Skeletal muscle tissue (tissue), 4 donors: ENCODE measurements around the gene MYOG. TPM values are rescaled to one million over a fixed set of nuclear protein-coding genes. Genes with fewer than 3 reads are reported as not detected.

ENCODE experiments used
- H3K27ac ChIP-seq: one replicate; pipeline ENCODE4 v1.7.0; 2013; ENCODE audit warnings: mild to moderate bottlenecking, low read depth, low read length, inconsistent platforms
- H3K27me3 ChIP-seq, 3 donors: one replicate each; pipeline ENCODE4 v1.7.0; 2013; ENCODE audit warnings: low read length in 3 of 3; ENCODE audit not compliant: control insufficient read depth in 3 of 3, insufficient read depth in 3 of 3
- H3K36me3 ChIP-seq, 3 donors: one replicate each; pipeline ENCODE4 v1.7.0; 2013; ENCODE audit warnings: low read length in 3 of 3; ENCODE audit not compliant: control insufficient read depth in 3 of 3, insufficient read depth in 3 of 3
- H3K4me1 ChIP-seq, 3 donors: one replicate each; pipeline ENCODE4 v1.7.0; 2013; ENCODE audit warnings: low read length in 3 of 3, mild to moderate bottlenecking in 3 of 3; ENCODE audit not compliant: control insufficient read depth in 3 of 3, insufficient read depth in 3 of 3
- H3K4me3 ChIP-seq, 3 donors: one replicate each; pipeline ENCODE4 v1.7.0; 2013; ENCODE audit warnings: low read length in 3 of 3
- H3K9ac ChIP-seq, 3 donors: one replicate each; pipeline ENCODE4 v1.7.0; 2013; ENCODE audit warnings: low read length in 3 of 3, mild to moderate bottlenecking in 3 of 3, moderate library complexity in 2 of 3, low read depth in 1 of 3
- H3K9me3 ChIP-seq, 3 donors: one replicate each; pipeline ENCODE4 v1.7.0; 2013; ENCODE audit warnings: low read length in 3 of 3; ENCODE audit not compliant: control insufficient read depth in 3 of 3
- total RNA-seq: library from RNA; depleted of rRNA; stranded (reverse); fragments of >200 nt; gene quantifications from one replicate; pipeline ENCODE4 v1.2.3, GENCODE V29; 2014
- donor health status: Osteomylitis.

Gene MYOG
- total RNA-seq, 1 donor from 2014 or later: 247 TPM

DNA sequence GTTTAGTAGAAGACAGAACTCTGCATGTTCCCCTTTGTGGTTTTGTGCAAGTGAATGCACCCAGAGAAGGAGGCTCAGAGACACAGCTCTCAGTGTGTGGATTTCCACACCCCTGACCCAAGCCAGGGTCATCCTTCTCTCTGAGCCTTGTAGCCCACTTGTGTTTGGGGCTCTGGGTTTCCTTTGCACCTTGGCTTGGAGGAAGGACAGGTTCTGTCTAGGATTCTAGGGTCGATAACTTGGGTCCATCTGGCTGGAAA lies 27.2 kb downstream of the MYOG start:
- Histone ChIP-seq H3K9me3 (no peaks in the 10 kb centered on the region), H3K36me3 (peaks cover 15 to 55% (median 21%) of the 10 kb centered on the region in 3 donors)

DNA sequence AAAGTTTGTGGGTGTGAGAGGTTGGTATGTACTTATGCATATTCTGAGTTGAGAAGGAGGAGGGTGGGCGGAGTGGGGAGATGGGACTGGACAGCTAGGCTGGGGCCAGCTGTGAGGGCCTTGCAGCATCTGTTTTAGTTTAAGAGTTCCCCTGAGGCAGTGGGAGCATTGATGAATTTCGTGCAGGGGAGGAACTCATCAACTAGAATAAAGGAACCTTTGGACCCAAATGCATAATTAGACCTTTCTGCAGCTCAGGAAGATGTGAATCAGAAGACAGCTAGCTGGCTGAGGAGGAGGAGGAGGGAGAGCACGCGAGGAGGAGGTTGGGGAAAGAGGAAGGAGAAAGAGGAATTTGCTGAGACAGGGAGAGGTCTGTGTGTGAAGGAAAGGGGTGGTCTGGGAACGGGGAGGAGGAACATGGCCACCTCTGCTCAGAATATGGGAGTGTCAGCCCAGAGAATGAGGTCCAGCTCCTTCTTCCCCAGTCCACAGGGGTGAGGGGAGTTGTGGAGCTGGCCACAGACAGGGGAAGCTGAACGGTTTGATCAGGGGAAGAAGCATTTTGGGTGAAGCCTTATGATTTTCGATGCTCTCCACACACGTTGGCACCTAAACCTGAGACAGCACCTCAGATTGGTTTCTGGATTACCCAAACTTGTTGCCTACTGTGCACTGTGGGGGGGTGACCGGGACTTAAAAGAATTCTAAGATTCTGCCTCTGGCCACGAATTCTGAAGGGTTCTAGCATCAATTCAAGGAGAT lies 27.7 kb downstream of the MYOG start:
- Histone ChIP-seq H3K36me3 (peaks cover 15 to 56% (median 21%) of the 10 kb centered on the region in 3 donors), H3K27me3 (no peaks in the 10 kb centered on the region), H3K4me1 (peaks cover 0 to 9% (median 0%) of the 10 kb centered on the region in 3 donors), H3K4me3 (no peak overlapping the region), H3K9ac (no peak overlapping the region), H3K9me3 (no peaks in the 10 kb centered on the region), H3K27ac (no peak overlapping the region)

More for the DNA sequence above, 27.2 kb downstream of the MYOG start:
- H3K4me3 ChIP-seq: no peak overlapping the region
- no peak overlapping the region for H3K9ac ChIP-seq
- H3K27me3 ChIP-seq: no peaks in the 10 kb centered on the region
- no peak overlapping the region for H3K27ac ChIP-seq
- peaks cover 0 to 9% (median 0%) of the 10 kb centered on the region in 3 donors for H3K4me1 ChIP-seq

DNA sequence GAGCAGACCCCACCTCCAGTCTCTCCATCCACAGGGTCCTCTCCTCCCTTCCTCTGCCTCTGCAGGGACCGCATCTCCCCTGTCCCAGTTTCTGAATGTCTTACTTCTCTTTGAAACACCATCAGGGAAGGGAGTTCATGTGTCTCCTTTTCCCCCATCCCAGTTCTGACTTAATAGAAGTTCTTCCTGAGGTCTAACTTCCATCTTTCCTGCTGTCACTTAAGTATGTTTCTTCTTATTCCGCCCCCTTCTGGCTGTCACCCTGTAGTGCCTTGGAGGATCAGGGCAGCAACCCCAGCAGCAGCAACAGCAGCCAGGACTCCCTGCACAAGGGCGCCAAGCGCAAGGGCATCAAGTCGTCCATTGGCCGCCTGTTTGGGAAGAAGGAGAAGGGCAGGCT lies 29.3 kb downstream of the MYOG start:
- Histone ChIP-seq H3K4me3 (no peak overlapping the region), H3K27ac (no peak overlapping the region), H3K4me1 (peaks cover 6 to 18% (median 8%) of the 10 kb centered on the region in 3 donors), H3K27me3 (no peaks in the 10 kb centered on the region), H3K36me3 (peaks cover 15 to 51% (median 21%) of the 10 kb centered on the region in 3 donors), H3K9ac (no peak overlapping the region), H3K9me3 (no peaks in the 10 kb centered on the region)

DNA sequence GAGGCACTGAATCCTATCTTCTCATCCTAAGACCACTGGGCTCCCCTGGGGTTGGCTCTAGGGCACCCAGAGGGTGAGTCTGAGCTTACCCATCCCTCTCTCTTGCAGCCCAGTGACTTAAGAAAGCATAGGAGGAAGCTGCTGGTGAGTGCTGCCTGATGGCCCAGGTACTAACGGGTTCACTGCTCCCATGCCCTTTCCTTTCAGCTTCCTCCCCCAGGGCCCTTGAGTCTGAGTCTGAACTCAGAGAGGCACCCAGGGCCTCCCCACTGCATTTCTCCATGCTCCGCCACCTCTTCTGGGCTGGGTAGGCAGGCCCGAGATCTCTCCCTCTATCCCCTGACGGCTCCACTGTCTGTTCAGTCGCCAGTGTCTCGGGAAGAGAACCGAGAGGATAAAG lies 29.8 kb downstream of the MYOG start:
- peaks cover 12 to 49% (median 21%) of the 10 kb centered on the region in 3 donors for H3K36me3 ChIP-seq
- no peaks in the 10 kb centered on the region for H3K9me3 ChIP-seq

DNA sequence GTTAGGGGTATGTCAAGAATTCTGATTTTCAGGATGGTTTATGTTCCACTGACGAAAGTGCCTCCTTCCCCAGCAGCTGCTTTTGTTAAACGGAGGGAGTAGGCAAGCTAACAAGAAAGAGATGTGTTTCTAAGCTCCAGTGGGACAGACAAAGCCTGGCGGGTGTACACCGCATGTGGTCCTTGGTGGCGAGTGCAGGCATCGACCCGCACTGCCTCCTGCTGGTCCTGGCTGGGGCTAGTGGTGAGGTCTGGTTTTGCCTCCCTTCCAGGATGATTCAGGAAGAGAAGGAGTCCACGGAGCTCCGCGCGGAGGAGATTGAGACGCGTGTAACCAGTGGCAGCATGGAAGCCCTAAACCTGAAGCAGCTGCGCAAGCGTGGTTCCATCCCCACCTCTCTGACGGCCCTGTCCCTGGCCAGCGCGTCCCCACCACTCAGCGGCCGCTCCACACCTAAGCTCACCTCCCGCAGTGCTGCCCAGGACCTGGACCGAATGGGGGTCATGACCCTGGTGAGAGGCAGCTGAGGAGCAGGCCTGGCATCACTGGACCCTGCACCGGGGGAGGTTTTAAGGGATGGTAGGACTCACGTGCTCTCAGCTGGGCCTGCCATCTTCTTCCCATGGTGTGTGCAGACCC lies 30.5 kb downstream of the MYOG start:
- H3K27me3 ChIP-seq: no peaks in the 10 kb centered on the region
- no peaks in the 10 kb centered on the region for H3K9me3 ChIP-seq
- no peak overlapping the region for H3K4me3 ChIP-seq
- peaks cover 8 to 25% (median 11%) of the 10 kb centered on the region in 3 donors for H3K4me1 ChIP-seq
- H3K27ac ChIP-seq: no peak overlapping the region
- H3K9ac ChIP-seq: no peak overlapping the region
- peaks cover 9 to 45% (median 20%) of the 10 kb centered on the region in 3 donors for H3K36me3 ChIP-seq

More for the DNA sequence above, 29.8 kb downstream of the MYOG start:
- Histone ChIP-seq H3K27me3 (no peaks in the 10 kb centered on the region), H3K27ac (no peak overlapping the region), H3K4me3 (no peak overlapping the region), H3K4me1 (peaks cover 8 to 23% (median 11%) of the 10 kb centered on the region in 3 donors), H3K9ac (no peak overlapping the region)

DNA sequence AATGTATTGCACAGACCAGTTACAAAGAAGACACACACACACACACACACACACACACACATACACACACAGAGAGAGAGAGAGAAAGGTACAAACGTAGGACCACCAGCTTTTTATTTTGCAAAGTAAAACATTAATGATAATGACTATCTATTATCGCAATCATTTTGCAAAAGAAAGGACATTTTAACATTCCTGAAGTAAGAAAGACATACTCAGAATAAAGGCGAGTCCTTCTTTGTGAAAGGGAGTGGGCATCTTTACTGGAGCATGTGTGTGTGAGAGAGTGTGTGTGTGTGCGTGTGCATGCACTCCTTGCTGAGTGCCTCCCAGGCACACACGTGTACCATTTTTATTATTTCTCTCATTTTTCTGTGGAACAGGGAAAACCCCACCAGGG lies 31.2 kb downstream of the MYOG start:
- Histone ChIP-seq H3K36me3 (peaks cover 9 to 43% (median 18%) of the 10 kb centered on the region in 3 donors), H3K4me3 (no peak overlapping the region), H3K9me3 (no peaks in the 10 kb centered on the region), H3K27ac (no peak overlapping the region), H3K27me3 (no peaks in the 10 kb centered on the region), H3K4me1 (peaks cover 8 to 25% (median 11%) of the 10 kb centered on the region in 3 donors), H3K9ac (no peak overlapping the region)

DNA sequence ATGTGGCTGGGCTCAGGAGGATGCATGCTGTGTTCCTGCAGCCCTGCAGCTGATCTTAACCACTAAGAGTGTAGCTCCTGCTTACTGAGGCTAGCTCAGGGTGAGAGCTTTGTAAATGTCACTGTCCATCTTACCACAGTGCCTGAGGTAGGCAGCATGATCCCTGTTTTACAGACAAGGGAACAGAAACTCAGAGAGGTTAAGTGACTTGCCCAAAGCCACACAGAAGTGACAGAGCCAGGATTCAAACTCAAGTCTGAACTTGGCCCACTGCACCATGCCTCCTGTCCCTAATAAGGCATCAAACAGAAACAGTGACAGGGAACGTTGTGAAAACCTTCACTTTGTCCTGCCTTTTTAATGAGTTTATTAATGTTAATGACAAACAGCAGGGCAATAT lies 31.6 kb downstream of the MYOG start:
- H3K27ac ChIP-seq: no peak overlapping the region
- H3K4me3 ChIP-seq: no peak overlapping the region
- H3K36me3 ChIP-seq: peaks cover 9 to 39% (median 19%) of the 10 kb centered on the region in 3 donors
- H3K9me3 ChIP-seq: no peaks in the 10 kb centered on the region
- peaks cover 8 to 23% (median 11%) of the 10 kb centered on the region in 3 donors for H3K4me1 ChIP-seq
- no peaks in the 10 kb centered on the region for H3K27me3 ChIP-seq
- H3K9ac ChIP-seq: no peak overlapping the region

DNA sequence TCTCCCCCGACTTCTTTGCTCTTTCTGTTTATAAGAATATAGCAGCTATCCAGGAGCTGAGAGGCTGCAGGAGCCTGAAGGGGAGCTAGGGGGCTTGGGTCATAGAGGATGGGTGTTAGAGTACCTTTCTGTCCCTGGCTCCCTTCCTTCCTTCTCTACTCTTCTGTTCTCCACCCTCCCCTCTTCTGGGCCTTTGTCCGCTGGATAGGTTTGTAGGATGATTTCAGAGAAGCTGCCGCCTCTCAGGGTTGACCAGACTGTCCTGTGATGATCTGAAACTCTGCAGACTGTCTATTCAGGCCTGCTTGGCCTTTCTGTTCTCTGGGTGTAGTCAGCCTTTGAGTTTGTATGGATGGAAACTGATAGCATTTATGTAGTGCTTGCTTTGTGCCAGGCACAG lies 33.2 kb downstream of the MYOG start:
- H3K36me3 ChIP-seq: peaks cover 9 to 39% (median 25%) of the 10 kb centered on the region in 3 donors
- no peaks in the 10 kb centered on the region for H3K9me3 ChIP-seq
- H3K4me1 ChIP-seq: peaks cover 8 to 16% (median 11%) of the 10 kb centered on the region in 3 donors
- H3K27ac ChIP-seq: no peak overlapping the region
- H3K4me3 ChIP-seq: no peak overlapping the region
- no peak overlapping the region for H3K9ac ChIP-seq
- H3K27me3 ChIP-seq: no peaks in the 10 kb centered on the region

DNA sequence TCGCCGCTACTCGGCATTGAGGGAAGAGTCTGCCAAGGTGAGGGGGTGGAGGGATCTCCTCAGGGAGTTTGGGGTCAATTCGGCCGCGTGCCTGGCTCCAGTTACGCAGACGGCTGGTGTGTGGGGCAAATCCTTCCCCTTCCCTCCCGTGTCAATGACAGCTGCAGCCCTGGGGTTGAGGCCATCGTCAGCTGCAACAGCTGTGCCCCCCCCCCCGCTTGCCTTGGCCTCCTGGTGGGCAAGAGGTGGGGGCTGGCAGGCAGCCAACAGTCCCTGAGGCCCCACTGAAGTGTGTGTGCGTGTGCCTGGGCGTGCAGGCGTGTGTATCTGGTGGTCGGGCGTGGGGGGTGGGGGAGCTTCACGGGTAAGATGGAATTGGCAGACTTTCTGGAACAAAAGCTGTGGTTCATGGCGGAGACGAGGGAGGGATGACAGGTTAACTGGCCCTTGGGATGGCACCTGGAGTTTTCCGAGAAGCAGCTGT lies 33.9 kb downstream of the MYOG start:
- H3K9me3 ChIP-seq: no peaks in the 10 kb centered on the region
- peak overlapping the region; percentile 15 for H3K27ac ChIP-seq
- H3K4me1 ChIP-seq: peaks cover 8 to 16% (median 13%) of the 10 kb centered on the region in 3 donors
- H3K9ac ChIP-seq: no peak overlapping the region
- H3K27me3 ChIP-seq: no peaks in the 10 kb centered on the region
- peaks cover 10 to 35% (median 29%) of the 10 kb centered on the region in 3 donors for H3K36me3 ChIP-seq
- no peak overlapping the region for H3K4me3 ChIP-seq

DNA sequence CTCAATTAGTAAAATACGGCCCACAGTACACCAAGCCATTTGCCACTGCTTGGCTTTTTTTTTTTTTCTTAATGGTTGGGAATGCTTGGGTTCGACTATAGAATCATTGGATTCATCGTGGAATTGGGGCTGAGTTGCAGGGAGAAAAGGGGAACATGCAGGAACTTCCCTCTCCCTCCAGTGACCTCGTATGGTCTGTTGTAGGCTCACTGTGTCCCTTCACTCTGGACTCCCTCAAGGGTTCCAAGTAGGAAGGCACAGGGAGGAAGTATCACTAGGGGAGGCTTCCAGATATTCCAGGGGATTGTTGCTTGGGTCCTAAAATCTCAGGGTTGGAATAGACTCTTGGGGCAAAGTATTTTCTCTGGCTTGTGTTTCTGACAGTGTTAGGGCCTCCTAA lies 35.0 kb downstream of the MYOG start:
- no peak overlapping the region for H3K9ac ChIP-seq
- H3K4me1 ChIP-seq: peaks cover 8 to 20% (median 14%) of the 10 kb centered on the region in 3 donors
- H3K27ac ChIP-seq: no peak overlapping the region
- no peaks in the 10 kb centered on the region for H3K9me3 ChIP-seq
- peaks cover 7 to 33% (median 26%) of the 10 kb centered on the region in 3 donors for H3K36me3 ChIP-seq
- H3K4me3 ChIP-seq: no peak overlapping the region
- H3K27me3 ChIP-seq: no peaks in the 10 kb centered on the region
